ENCODE results near the gene MT1M. TPM values are rescaled to one million over a fixed set of nuclear protein-coding genes. Genes with fewer than 3 reads are reported as not detected.

MT1M gene
- total RNA-seq, 2 donors from 2014 or later = not detected

GRCh38 chr16:56605475-56605874 is 27.0 kb upstream of the MT1M start:
- no peak overlapping the region for H3K27ac Mint-ChIP-seq
- ATAC-seq (replicated peaks) = no peak
- H3K4me3 Mint-ChIP-seq = no peak overlapping the region
- peaks cover 26% of the 10 kb centered on the region for H3K4me1 Mint-ChIP-seq
- peaks cover 7% of the 10 kb centered on the region for H3K36me3 Mint-ChIP-seq (ENCODE audit: low read depth)
- peaks cover 2% of the 10 kb centered on the region for H3K27me3 Mint-ChIP-seq
- H3K9me3 Mint-ChIP-seq = no peaks in the 10 kb centered on the region

- peaks cover 32% of the 10 kb centered on the region for H3K4me1 Mint-ChIP-seq
- H3K9me3 Mint-ChIP-seq = no peaks in the 10 kb centered on the region
- peak overlapping the region; percentile 98 for H3K4me3 Mint-ChIP-seq
- H3K27ac Mint-ChIP-seq = no peak overlapping the region
- H3K36me3 Mint-ChIP-seq (ENCODE audit: low read depth) = peaks cover 7% of the 10 kb centered on the region
- no peak for ATAC-seq (replicated peaks)
- H3K27me3 Mint-ChIP-seq = no peaks in the 10 kb centered on the region
Measured at GRCh38 chr16:56606071-56606475, 26.4 kb upstream of the MT1M start.

- no peak for ATAC-seq (replicated peaks)
- H3K4me1 Mint-ChIP-seq = peaks cover 37% of the 10 kb centered on the region
- no peaks in the 10 kb centered on the region for H3K27me3 Mint-ChIP-seq
- no peaks in the 10 kb centered on the region for H3K9me3 Mint-ChIP-seq
- no peak overlapping the region for H3K27ac Mint-ChIP-seq
- peak overlapping the region; percentile 98 for H3K4me3 Mint-ChIP-seq
- H3K36me3 Mint-ChIP-seq (ENCODE audit: low read depth) = peaks cover 7% of the 10 kb centered on the region
Measured at GRCh38 chr16:56606476-56607108, 25.9 kb upstream of the MT1M start.

GRCh38 chr16:56607109-56607618 is 25.3 kb upstream of the MT1M start:
- peaks cover 37% of the 10 kb centered on the region for H3K4me1 Mint-ChIP-seq
- no peak overlapping the region for H3K27ac Mint-ChIP-seq
- no peaks in the 10 kb centered on the region for H3K9me3 Mint-ChIP-seq
- peak overlapping the region; percentile 98 for H3K4me3 Mint-ChIP-seq
- H3K27me3 Mint-ChIP-seq = no peaks in the 10 kb centered on the region
- peaks cover 7% of the 10 kb centered on the region for H3K36me3 Mint-ChIP-seq (ENCODE audit: low read depth)
- no peak for ATAC-seq (replicated peaks)

GRCh38 chr16:56607675-56608042 is 24.8 kb upstream of the MT1M start:
- H3K4me3 Mint-ChIP-seq = peak overlapping the region; percentile 98
- H3K36me3 Mint-ChIP-seq (ENCODE audit: low read depth) = peaks cover 12% of the 10 kb centered on the region
- no peak for ATAC-seq (replicated peaks)
- peak overlapping the region; percentile 80 for H3K27ac Mint-ChIP-seq
- H3K27me3 Mint-ChIP-seq = no peaks in the 10 kb centered on the region
- H3K9me3 Mint-ChIP-seq = no peaks in the 10 kb centered on the region
- H3K4me1 Mint-ChIP-seq = peaks cover 41% of the 10 kb centered on the region

GRCh38 chr16:56608043-56608875 is 24.2 kb upstream of the MT1M start, which contains the start of gene MT2A:
TSS of gene MT2A (plus strand) at chr16:56608584. CDS start at chr16:56608656, 72 bp downstream.
- Mint-ChIP-seq H3K4me1 (peaks cover 42% of the 10 kb centered on the region), H3K36me3 (ENCODE audit: low read depth) (peaks cover 13% of the 10 kb centered on the region)
- peak; percentile 73 for ATAC-seq (replicated peaks)

GRCh38 chr16:56608876-56609462 is 23.5 kb upstream of the MT1M start:
- H3K27me3 Mint-ChIP-seq = no peaks in the 10 kb centered on the region
- peaks cover 13% of the 10 kb centered on the region for H3K36me3 Mint-ChIP-seq (ENCODE audit: low read depth)
- no peaks in the 10 kb centered on the region for H3K9me3 Mint-ChIP-seq
- ATAC-seq (replicated peaks) = no peak
- H3K4me1 Mint-ChIP-seq = peaks cover 48% of the 10 kb centered on the region
- peak overlapping the region; percentile 95 for H3K27ac Mint-ChIP-seq
- peak overlapping the region; percentile 98 for H3K4me3 Mint-ChIP-seq

More at GRCh38 chr16:56608043-56608875, 24.2 kb upstream of the MT1M start, which contains the start of gene MT2A:
- H3K27me3 Mint-ChIP-seq = no peaks in the 10 kb centered on the region
- no peaks in the 10 kb centered on the region for H3K9me3 Mint-ChIP-seq
- H3K27ac Mint-ChIP-seq = peak within 1 kb of the TSS; percentile 95
- peak within 1 kb of the TSS; percentile 98 for H3K4me3 Mint-ChIP-seq

GRCh38 chr16:56609463-56609921 is 23.0 kb upstream of the MT1M start:
- Mint-ChIP-seq H3K4me1 (peaks cover 54% of the 10 kb centered on the region), H3K27ac (peak overlapping the region; percentile 95), H3K36me3 (ENCODE audit: low read depth) (peaks cover 13% of the 10 kb centered on the region), H3K4me3 (peak overlapping the region; percentile 98), H3K27me3 (no peaks in the 10 kb centered on the region), H3K9me3 (no peaks in the 10 kb centered on the region)
- peak; percentile 28 for ATAC-seq (replicated peaks)

GRCh38 chr16:56610017-56610608 is 22.3 kb upstream of the MT1M start:
- peak overlapping the region; percentile 95 for H3K27ac Mint-ChIP-seq
- no peaks in the 10 kb centered on the region for H3K27me3 Mint-ChIP-seq
- peak overlapping the region; percentile 98 for H3K4me3 Mint-ChIP-seq
- H3K9me3 Mint-ChIP-seq = no peaks in the 10 kb centered on the region
- H3K4me1 Mint-ChIP-seq = peaks cover 60% of the 10 kb centered on the region
- peaks cover 13% of the 10 kb centered on the region for H3K36me3 Mint-ChIP-seq (ENCODE audit: low read depth)
- peak; percentile 64 for ATAC-seq (replicated peaks)

GRCh38 chr16:56610609-56611111 is 21.8 kb upstream of the MT1M start:
- H3K27ac Mint-ChIP-seq = peak overlapping the region; percentile 95
- peaks cover 13% of the 10 kb centered on the region for H3K36me3 Mint-ChIP-seq (ENCODE audit: low read depth)
- ATAC-seq (replicated peaks) = peak; percentile 43
- H3K9me3 Mint-ChIP-seq = no peaks in the 10 kb centered on the region
- peak overlapping the region; percentile 98 for H3K4me3 Mint-ChIP-seq
- H3K27me3 Mint-ChIP-seq = no peaks in the 10 kb centered on the region
- peaks cover 63% of the 10 kb centered on the region for H3K4me1 Mint-ChIP-seq

GRCh38 chr16:56611281-56611833 is 21.1 kb upstream of the MT1M start:
- H3K4me3 Mint-ChIP-seq = peak overlapping the region; percentile 98
- peak overlapping the region; percentile 95 for H3K27ac Mint-ChIP-seq
- peaks cover 13% of the 10 kb centered on the region for H3K36me3 Mint-ChIP-seq (ENCODE audit: low read depth)
- no peaks in the 10 kb centered on the region for H3K27me3 Mint-ChIP-seq
- H3K4me1 Mint-ChIP-seq = peaks cover 60% of the 10 kb centered on the region
- no peak for ATAC-seq (replicated peaks)
- no peaks in the 10 kb centered on the region for H3K9me3 Mint-ChIP-seq

GRCh38 chr16:56613706-56614105 is 18.8 kb upstream of the MT1M start:
- no peaks in the 10 kb centered on the region for H3K27me3 Mint-ChIP-seq
- peaks cover 47% of the 10 kb centered on the region for H3K4me1 Mint-ChIP-seq
- peaks cover 13% of the 10 kb centered on the region for H3K36me3 Mint-ChIP-seq (ENCODE audit: low read depth)
- no peaks in the 10 kb centered on the region for H3K9me3 Mint-ChIP-seq
- peak overlapping the region; percentile 96 for H3K27ac Mint-ChIP-seq
- peak overlapping the region; percentile 98 for H3K4me3 Mint-ChIP-seq
- ATAC-seq (replicated peaks) = no peak

- Mint-ChIP-seq H3K27me3 (no peaks in the 10 kb centered on the region), H3K27ac (peak overlapping the region; percentile 96), H3K4me1 (peaks cover 43% of the 10 kb centered on the region), H3K36me3 (ENCODE audit: low read depth) (peaks cover 7% of the 10 kb centered on the region), H3K4me3 (peak overlapping the region; percentile 98), H3K9me3 (no peaks in the 10 kb centered on the region)
- ATAC-seq (replicated peaks) = peak; percentile 72
Measured at GRCh38 chr16:56614549-56614991, 17.9 kb upstream of the MT1M start.
